ENCODE results near the gene NEGR1.

DNA sequence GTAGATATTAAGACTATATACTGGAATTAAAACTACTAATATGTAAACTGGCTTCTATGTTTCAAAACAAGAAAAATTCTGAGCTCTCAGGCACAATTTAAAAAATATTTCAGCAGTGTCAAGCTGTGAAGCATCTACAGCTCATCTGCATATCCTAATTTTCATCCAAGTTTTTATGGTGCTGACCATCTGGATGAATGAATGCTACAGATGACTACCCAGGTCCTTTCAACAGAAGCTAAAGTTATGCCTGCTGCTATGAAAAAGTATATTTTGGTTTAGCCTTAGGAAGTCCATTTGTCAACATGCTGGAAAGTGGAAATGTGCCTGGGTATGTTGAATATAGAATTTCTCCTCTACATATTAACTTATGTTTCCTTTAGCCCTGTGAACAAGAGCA is 206.9 kb downstream of the NEGR1 start:
- TF ChIP-seq, protein P1, sequence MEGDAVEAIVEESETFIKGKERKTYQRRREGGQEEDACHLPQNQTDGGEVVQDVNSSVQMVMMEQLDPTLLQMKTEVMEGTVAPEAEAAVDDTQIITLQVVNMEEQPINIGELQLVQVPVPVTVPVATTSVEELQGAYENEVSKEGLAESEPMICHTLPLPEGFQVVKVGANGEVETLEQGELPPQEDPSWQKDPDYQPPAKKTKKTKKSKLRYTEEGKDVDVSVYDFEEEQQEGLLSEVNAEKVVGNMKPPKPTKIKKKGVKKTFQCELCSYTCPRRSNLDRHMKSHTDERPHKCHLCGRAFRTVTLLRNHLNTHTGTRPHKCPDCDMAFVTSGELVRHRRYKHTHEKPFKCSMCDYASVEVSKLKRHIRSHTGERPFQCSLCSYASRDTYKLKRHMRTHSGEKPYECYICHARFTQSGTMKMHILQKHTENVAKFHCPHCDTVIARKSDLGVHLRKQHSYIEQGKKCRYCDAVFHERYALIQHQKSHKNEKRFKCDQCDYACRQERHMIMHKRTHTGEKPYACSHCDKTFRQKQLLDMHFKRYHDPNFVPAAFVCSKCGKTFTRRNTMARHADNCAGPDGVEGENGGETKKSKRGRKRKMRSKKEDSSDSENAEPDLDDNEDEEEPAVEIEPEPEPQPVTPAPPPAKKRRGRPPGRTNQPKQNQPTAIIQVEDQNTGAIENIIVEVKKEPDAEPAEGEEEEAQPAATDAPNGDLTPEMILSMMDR (IDR thresholded peaks at IDR 0.05), result no peak
- no peak for TF ChIP-seq POLR2A (IDR thresholded peaks at IDR 0.05)

Data from testis (tissue), 2 donors.